Body of pancreas (tissue), 4 donors: Measurements from ENCODE around the gene VWA5B1. TPM values are rescaled to one million over a fixed set of nuclear protein-coding genes. Genes with fewer than 3 reads are reported as not detected.

Source experiments
- ATAC-seq: fragments of 150-250 bp; one replicate; pipeline ENCODE4 v1.9.1; 2016
- DNase-seq, 4 donors: peaks; one replicate each; pipeline ENCODE4 v3.0.0-alpha.2; 2019
- H3K27ac ChIP-seq, 4 donors: fragments of 200-600 bp; sonication (generic); 1 replicate in 3 of 4; 2 replicates in 1 of 4; pipeline versions ENCODE4 v1.5.1 to v1.6.1; 2016 to 2019; ENCODE audit warnings: mild to moderate bottlenecking in 1 of 4, mixed read lengths in 1 of 4, moderate library complexity in 1 of 4
- H3K27me3 ChIP-seq, 2 donors: fragments of 200-600 bp; sonication (generic); one replicate each; pipeline ENCODE4 v1.6.0; 2016; ENCODE audit warnings: mild to moderate bottlenecking in 1 of 2
- H3K36me3 ChIP-seq, 2 donors: fragments of 200-600 bp; sonication (generic); replicated peaks in 1 of 2; 2 replicates each; pipeline ENCODE4 v1.5.1; 2016; ENCODE audit warnings: low read depth in 2 of 2; ENCODE audit not compliant: insufficient read depth in 1 of 2
- H3K4me1 ChIP-seq: fragments of 200-600 bp; sonication (generic); one replicate; pipeline ENCODE4 v1.6.0; 2016
- H3K4me3 ChIP-seq, 2 donors: fragments of 200-600 bp; sonication (generic); 1 replicate in 1 of 2; 2 replicates in 1 of 2; pipeline ENCODE4 v1.5.1; 2016 to 2019
- H3K9me3 ChIP-seq, 3 donors: fragments of 200-600 bp; sonication (generic); 1 replicate in 2 of 3; 2 replicates in 1 of 3; pipeline ENCODE4 v1.5.1; 2016
- POLR2A ChIP-seq, 3 donors: fragments of 450-650 bp; IDR thresholded peaks; one replicate each; pipeline ENCODE4 v1.6.1; 2016; ENCODE audit warnings: antibody characterized with exemption in 3 of 3, mild to moderate bottlenecking in 2 of 3
- WGBS, 2 donors: methylation state at CpG; one replicate each; pipeline ENCODE4 v1.1.5; 2017; 5-methylcytosine and 5-hydroxymethylcytosine counted together
- intact Hi-C: fragments of 100-400 bp; cut with DNase I; formaldehyde crosslinking; loops from one replicate; pipeline ENCODE4 v1.15.1; 2023
- total RNA-seq, 2 donors: library from RNA; depleted of rRNA; stranded (reverse); fragments of >200 nt; gene quantifications; one replicate each; pipeline ENCODE4 v1.1.0, GENCODE V29; 2016
- TF ChIP-seq, protein P1 (sequence below), 7 experiments: fragments of 450-650 bp in 4 of 7; fragments of 200-600 bp in 3 of 7; sonication (generic) in 3 of 7; IDR thresholded peaks; one replicate each; pipeline ENCODE4 v1.5.1; 2016 to 2019; ENCODE audit warnings: antibody characterized with exemption in 7 of 7

VWA5B1 gene
- total RNA-seq, 2 donors from 2014 or later: not detected

DNA sequence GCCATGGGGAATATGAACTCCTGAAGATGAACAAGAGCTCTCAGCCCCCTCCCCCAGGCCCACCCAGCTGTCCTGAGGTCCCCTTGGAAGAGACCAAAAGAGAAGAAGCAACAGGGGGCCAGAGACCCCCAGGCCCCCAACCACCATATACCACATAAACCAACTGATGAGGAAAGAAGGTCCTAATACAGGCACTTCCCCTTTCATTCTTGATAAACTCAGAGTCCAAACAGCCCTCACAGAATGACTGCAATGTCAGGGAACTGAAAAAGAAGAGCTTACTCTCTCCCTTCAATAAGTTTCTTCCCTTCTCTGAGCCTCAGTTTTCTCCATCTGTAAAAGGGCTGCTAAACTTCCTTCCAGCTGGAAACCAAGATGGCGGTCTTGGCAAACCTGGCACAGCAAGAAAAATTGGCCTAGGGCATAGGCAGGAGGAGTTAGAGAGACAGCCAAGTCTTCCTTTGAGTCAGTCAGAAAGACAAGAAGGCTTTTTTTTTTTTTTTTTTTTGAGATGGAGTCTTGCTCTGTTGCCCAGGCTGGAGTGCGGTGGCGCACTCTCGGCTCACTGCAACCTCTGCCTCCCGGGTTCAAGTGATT, 90.5 kb downstream of the VWA5B1 start:
- no peak for TF ChIP-seq POLR2A (IDR thresholded peaks at IDR 0.05)
- TF ChIP-seq, protein P1, sequence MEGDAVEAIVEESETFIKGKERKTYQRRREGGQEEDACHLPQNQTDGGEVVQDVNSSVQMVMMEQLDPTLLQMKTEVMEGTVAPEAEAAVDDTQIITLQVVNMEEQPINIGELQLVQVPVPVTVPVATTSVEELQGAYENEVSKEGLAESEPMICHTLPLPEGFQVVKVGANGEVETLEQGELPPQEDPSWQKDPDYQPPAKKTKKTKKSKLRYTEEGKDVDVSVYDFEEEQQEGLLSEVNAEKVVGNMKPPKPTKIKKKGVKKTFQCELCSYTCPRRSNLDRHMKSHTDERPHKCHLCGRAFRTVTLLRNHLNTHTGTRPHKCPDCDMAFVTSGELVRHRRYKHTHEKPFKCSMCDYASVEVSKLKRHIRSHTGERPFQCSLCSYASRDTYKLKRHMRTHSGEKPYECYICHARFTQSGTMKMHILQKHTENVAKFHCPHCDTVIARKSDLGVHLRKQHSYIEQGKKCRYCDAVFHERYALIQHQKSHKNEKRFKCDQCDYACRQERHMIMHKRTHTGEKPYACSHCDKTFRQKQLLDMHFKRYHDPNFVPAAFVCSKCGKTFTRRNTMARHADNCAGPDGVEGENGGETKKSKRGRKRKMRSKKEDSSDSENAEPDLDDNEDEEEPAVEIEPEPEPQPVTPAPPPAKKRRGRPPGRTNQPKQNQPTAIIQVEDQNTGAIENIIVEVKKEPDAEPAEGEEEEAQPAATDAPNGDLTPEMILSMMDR (IDR thresholded peaks at IDR 0.05): no peak
- no peak for ATAC-seq
- WGBS, 2 donors: 85 to 87% methylated on average over 5 of the region's 5 CpGs

DNA sequence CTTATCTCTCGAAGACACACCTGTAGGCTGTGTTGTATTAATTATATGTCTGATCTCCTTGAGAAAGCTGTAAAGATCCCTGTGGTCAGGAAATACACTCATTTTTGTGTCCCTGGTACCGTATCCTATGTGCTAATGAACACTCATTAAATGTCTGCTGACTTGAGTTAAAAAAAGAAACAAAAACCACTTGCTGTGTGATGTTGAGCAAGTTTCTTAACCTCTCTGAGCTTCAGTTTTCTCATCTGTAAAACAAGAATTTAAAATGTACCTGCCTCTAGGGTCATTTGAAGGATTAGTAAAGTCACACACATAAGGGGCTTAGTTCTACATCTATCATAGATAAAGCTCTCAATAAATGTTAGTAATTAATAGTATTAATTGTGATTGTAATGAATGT, 91.3 kb downstream of the VWA5B1 start:
- intact Hi-C loops: no loop called here
- Histone ChIP-seq H3K36me3 (no peaks in the 10 kb centered on the region), H3K9me3 (no peaks in the 10 kb centered on the region), H3K27me3 (no peaks in the 10 kb centered on the region), H3K27ac (no peak overlapping the region), H3K4me1 (no peaks in the 10 kb centered on the region), H3K4me3 (no peak overlapping the region)
- TF ChIP-seq, protein P1 (IDR thresholded peaks at IDR 0.05): no peak
- no peak for TF ChIP-seq POLR2A (IDR thresholded peaks at IDR 0.05)
- 68 to 78% methylated on average over 2 of the region's 2 CpGs for WGBS, 2 donors
- no peak for DNase-seq
- ATAC-seq: no peak

More for the DNA sequence above, 90.5 kb downstream of the VWA5B1 start:
- intact Hi-C loops: no loop called here
- Histone ChIP-seq H3K4me1 (no peaks in the 10 kb centered on the region), H3K9me3 (no peaks in the 10 kb centered on the region), H3K4me3 (no peak overlapping the region), H3K27me3 (no peaks in the 10 kb centered on the region), H3K36me3 (no peaks in the 10 kb centered on the region), H3K27ac (no peak overlapping the region)
- no peak for DNase-seq

DNA sequence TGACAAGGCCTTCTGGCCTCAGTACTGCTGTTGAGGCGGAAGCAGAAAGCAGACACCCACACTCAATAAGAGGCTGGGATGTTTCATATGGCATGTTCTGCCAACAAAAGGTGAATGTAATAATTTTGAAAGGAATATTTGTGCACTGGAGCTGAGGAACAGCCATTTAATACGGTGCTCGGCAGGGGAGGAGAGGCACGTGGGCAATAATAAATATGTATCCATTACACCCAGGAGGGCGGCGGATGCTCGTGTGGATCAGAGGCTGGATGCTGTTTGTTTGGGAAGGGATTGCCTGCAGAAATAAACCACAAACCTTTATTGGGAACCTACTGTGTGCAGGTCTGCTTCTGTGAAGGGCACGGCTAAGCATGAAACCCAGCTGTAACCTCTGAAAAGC, 92.0 kb downstream of the VWA5B1 start:
- no peak overlapping the region for H3K27ac ChIP-seq
- WGBS, 2 donors: 76 to 80% methylated on average over 8 of the region's 8 CpGs
- H3K27me3 ChIP-seq: no peaks in the 10 kb centered on the region
- no peaks in the 10 kb centered on the region for H3K9me3 ChIP-seq
- DNase-seq: no peak
- no peaks in the 10 kb centered on the region for H3K4me1 ChIP-seq
- ATAC-seq: no peak
- intact Hi-C loops: no loop called here
- H3K4me3 ChIP-seq: no peak overlapping the region
- TF ChIP-seq, protein P1 (IDR thresholded peaks at IDR 0.05): no peak
- TF ChIP-seq POLR2A (IDR thresholded peaks at IDR 0.05): no peak
- H3K36me3 ChIP-seq: no peaks in the 10 kb centered on the region

DNA sequence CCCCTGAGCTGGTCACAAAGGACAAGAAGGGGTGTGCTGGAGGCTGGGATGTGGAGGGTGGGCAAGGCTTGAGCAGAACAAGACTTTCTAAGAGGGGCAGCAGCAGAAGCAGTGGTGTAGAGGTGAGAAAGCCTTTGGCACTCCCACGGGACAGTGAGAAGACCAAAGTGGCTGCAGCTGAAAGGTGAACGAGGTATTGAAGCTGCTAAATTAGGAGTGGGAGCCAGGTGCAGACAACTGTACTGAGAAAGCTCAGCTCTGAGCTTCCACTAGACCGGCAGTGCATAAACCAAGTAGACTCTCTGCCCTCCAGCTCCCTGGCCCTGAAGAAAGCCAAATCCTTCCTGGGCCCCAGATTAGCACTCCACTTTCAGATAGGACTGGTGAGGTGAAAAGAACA, 93.0 kb downstream of the VWA5B1 start:
- Histone ChIP-seq H3K27ac (no peak overlapping the region), H3K9me3 (no peaks in the 10 kb centered on the region), H3K4me3 (no peak overlapping the region), H3K36me3 (no peaks in the 10 kb centered on the region), H3K27me3 (no peaks in the 10 kb centered on the region), H3K4me1 (no peaks in the 10 kb centered on the region)
- TF ChIP-seq POLR2A (IDR thresholded peaks at IDR 0.05): no peak
- TF ChIP-seq, protein P1 (IDR thresholded peaks at IDR 0.05): no peak
- WGBS, 2 donors: 35 to 41% methylated on average over 3 of the region's 3 CpGs
- intact Hi-C loops: no loop called here
- no peak for DNase-seq
- no peak for ATAC-seq

DNA sequence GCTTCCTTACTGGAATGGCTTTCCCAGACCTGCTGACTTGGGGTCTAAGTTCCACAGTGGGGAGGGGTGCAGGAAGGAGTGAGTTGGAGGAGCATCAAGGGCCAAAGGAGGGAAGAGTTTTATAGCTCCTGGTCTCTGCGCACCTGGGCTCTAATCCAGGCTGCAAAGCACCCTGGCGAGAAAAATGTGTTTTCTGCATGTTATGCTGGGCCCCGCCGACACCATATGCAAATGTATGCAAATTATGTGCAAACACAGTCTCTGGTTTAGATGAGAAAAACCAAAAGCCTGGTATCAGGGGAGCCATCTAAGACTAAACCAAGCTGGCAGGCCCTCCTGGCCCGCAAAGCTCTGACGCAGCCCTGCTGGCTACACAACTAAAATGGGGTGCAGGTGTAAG, 95.0 kb downstream of the VWA5B1 start:
- H3K27ac ChIP-seq: no peak overlapping the region
- 34 to 58% methylated on average over 6 of the region's 6 CpGs for WGBS, 2 donors

More for the DNA sequence above, 95.0 kb downstream of the VWA5B1 start:
- no peaks in the 10 kb centered on the region for H3K4me1 ChIP-seq
- H3K9me3 ChIP-seq: no peaks in the 10 kb centered on the region
- H3K36me3 ChIP-seq: no peaks in the 10 kb centered on the region
- no peak for TF ChIP-seq POLR2A (IDR thresholded peaks at IDR 0.05)
- TF ChIP-seq, protein P1 (IDR thresholded peaks at IDR 0.05): no peak
- no peaks in the 10 kb centered on the region for H3K27me3 ChIP-seq
- no peak for ATAC-seq
- intact Hi-C loops: no loop called here
- DNase-seq: no peak
- no peak overlapping the region for H3K4me3 ChIP-seq
